Measurements from ENCODE around the gene FAM81B.

The FAM81B gene

DNA sequence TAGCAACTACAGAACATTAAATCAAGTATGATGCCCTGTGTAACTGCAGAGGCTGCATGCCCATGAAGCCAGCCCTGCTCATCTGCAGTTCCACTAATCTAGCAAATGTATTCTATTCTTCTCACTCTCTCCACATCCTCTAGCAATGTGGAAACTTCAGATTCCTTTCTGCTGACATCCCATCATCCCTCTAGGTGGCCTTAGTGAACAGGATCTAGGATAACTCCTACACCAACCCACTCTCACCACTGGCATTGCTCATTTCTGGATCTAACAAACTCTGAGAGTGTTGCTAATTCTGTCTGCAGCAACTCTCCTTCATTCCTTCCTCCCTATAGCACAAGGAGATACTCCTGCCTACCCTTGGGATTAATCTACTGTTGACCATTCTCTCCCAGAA, 80.8 kb downstream of the FAM81B start:
- TF ChIP-seq EZH2 (IDR thresholded peaks at IDR 0.05; ENCODE audit: borderline replicate concordance, low read length): no peak
- TF ChIP-seq, protein P1, sequence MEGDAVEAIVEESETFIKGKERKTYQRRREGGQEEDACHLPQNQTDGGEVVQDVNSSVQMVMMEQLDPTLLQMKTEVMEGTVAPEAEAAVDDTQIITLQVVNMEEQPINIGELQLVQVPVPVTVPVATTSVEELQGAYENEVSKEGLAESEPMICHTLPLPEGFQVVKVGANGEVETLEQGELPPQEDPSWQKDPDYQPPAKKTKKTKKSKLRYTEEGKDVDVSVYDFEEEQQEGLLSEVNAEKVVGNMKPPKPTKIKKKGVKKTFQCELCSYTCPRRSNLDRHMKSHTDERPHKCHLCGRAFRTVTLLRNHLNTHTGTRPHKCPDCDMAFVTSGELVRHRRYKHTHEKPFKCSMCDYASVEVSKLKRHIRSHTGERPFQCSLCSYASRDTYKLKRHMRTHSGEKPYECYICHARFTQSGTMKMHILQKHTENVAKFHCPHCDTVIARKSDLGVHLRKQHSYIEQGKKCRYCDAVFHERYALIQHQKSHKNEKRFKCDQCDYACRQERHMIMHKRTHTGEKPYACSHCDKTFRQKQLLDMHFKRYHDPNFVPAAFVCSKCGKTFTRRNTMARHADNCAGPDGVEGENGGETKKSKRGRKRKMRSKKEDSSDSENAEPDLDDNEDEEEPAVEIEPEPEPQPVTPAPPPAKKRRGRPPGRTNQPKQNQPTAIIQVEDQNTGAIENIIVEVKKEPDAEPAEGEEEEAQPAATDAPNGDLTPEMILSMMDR (IDR thresholded peaks at IDR 0.05; ENCODE audit: low read length): no peak
- H3K27me3 ChIP-seq (ENCODE audit: insufficient read depth, low read length): no peaks in the 10 kb centered on the region
- no peak overlapping the region for H3K4me2 ChIP-seq (ENCODE audit: low read length)
- no peak overlapping the region for H3K27ac ChIP-seq (ENCODE audit: low read depth, low read length, poor library complexity, severe bottlenecking)
- H3F3A ChIP-seq (ENCODE audit: insufficient read depth, low read length): no peaks in the 10 kb centered on the region
- no peak overlapping the region for H3K9ac ChIP-seq (ENCODE audit: low read length)
- no peaks in the 10 kb centered on the region for H4K20me1 ChIP-seq (ENCODE audit: insufficient read depth, low read length)
- no peaks in the 10 kb centered on the region for H3K9me3 ChIP-seq (ENCODE audit: low read length)
- H3K4me1 ChIP-seq (ENCODE audit: insufficient read depth, low read length, severe bottlenecking): no peaks in the 10 kb centered on the region
- peaks cover 58% of the 10 kb centered on the region for H3K36me3 ChIP-seq (ENCODE audit: insufficient read depth, low read length)
- no peak overlapping the region for H2AFZ ChIP-seq (ENCODE audit: low read length)
- no peaks in the 10 kb centered on the region for H3K9me2 ChIP-seq (ENCODE audit: low read depth, low read length)
- no peak overlapping the region for H3K4me3 ChIP-seq (ENCODE audit: low read depth, low read length, poor library complexity, severe bottlenecking)
- H3K79me2 ChIP-seq (ENCODE audit: insufficient read depth, low read length): no peaks in the 10 kb centered on the region

DNA sequence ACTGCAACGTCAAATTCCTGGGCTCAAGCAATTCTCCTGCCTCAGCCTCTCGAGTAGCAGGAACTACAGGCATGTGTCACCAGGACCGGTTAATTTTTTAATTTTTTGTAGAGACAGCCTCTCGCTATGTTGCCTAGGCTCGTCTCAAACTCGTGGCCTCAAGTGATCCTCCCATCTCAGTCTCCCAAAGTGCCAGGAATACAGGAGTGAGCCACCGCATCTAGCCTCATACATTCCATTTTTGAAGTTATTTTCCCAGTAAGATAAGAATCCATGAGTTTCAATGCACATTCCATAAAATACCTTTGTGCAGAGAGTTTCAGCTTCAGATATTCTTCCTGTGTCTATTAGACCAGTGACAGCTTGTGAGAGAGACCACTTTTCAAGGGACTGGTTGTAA, 93.3 kb downstream of the FAM81B start:
- Histone ChIP-seq H4K20me1 (ENCODE audit: insufficient read depth, low read length) (no peaks in the 10 kb centered on the region), H3K4me1 (ENCODE audit: insufficient read depth, low read length, severe bottlenecking) (no peaks in the 10 kb centered on the region), H3K79me2 (ENCODE audit: insufficient read depth, low read length) (no peaks in the 10 kb centered on the region), H3K4me2 (ENCODE audit: low read length) (no peak overlapping the region), H3K27ac (ENCODE audit: low read depth, low read length, poor library complexity, severe bottlenecking) (no peak overlapping the region), H3K36me3 (ENCODE audit: insufficient read depth, low read length) (peaks cover 97% of the 10 kb centered on the region), H2AFZ (ENCODE audit: low read length) (no peak overlapping the region), H3K9ac (ENCODE audit: low read length) (no peak overlapping the region), H3K4me3 (ENCODE audit: low read depth, low read length, poor library complexity, severe bottlenecking) (no peak overlapping the region), H3F3A (ENCODE audit: insufficient read depth, low read length) (no peaks in the 10 kb centered on the region), H3K9me2 (ENCODE audit: low read depth, low read length) (no peaks in the 10 kb centered on the region), H3K27me3 (ENCODE audit: insufficient read depth, low read length) (no peaks in the 10 kb centered on the region), H3K9me3 (ENCODE audit: low read length) (peaks cover 17% of the 10 kb centered on the region)
- TF ChIP-seq EZH2 (IDR thresholded peaks at IDR 0.05; ENCODE audit: borderline replicate concordance, low read length): no peak
- TF ChIP-seq, protein P1 (IDR thresholded peaks at IDR 0.05; ENCODE audit: low read length): no peak

DNA sequence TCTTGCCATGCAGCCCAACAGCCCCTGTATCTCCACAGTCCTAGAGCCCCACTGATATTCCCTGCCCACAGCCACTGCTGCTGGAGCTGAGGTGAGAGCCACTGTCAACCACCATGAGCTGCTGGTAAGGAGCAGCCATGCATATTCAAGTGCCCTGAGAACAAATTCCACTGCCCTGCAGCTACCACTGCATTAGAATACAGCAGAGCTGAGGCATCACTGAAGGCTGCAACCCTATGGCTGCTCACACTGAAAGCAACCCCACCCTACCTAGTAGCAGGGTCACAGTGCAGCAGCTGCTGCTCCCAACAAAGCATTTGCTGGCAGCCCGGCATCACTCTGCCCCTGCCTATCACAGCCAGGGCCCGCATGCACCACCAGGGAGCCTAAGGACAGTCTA, 95.0 kb downstream of the FAM81B start:
- Histone ChIP-seq H3K4me2 (ENCODE audit: low read length) (no peak overlapping the region), H3K79me2 (ENCODE audit: insufficient read depth, low read length) (no peaks in the 10 kb centered on the region), H4K20me1 (ENCODE audit: insufficient read depth, low read length) (no peaks in the 10 kb centered on the region), H3K27me3 (ENCODE audit: insufficient read depth, low read length) (no peaks in the 10 kb centered on the region), H2AFZ (ENCODE audit: low read length) (no peak overlapping the region), H3K9me3 (ENCODE audit: low read length) (peaks cover 17% of the 10 kb centered on the region), H3K4me3 (ENCODE audit: low read depth, low read length, poor library complexity, severe bottlenecking) (no peak overlapping the region), H3K27ac (ENCODE audit: low read depth, low read length, poor library complexity, severe bottlenecking) (no peak overlapping the region), H3K36me3 (ENCODE audit: insufficient read depth, low read length) (peaks cover 96% of the 10 kb centered on the region), H3F3A (ENCODE audit: insufficient read depth, low read length) (no peaks in the 10 kb centered on the region), H3K9ac (ENCODE audit: low read length) (no peak overlapping the region), H3K9me2 (ENCODE audit: low read depth, low read length) (no peaks in the 10 kb centered on the region), H3K4me1 (ENCODE audit: insufficient read depth, low read length, severe bottlenecking) (no peaks in the 10 kb centered on the region)
- no peak for TF ChIP-seq EZH2 (IDR thresholded peaks at IDR 0.05; ENCODE audit: borderline replicate concordance, low read length)
- TF ChIP-seq, protein P1 (IDR thresholded peaks at IDR 0.05; ENCODE audit: low read length): no peak
